OCI-LY7 (cell line): Measurements from ENCODE around the gene STX8. TPM values are rescaled to one million over a fixed set of nuclear protein-coding genes. Genes with fewer than 3 reads are reported as not detected.
"Not testable (repeated sequence)": the region's sequence is repeated elsewhere in the genome, so short reads cannot be mapped to it uniquely, and the experiment has no call there.

Experiments
- BruUV-seq: library from RNA; stranded (reverse); fragments of 400-500 nt; replicated peaks from 2 replicates; lab custom pipeline; 2021; lab: Mats Ljungman, UMichigan
- CTCF ChIA-PET: fragments of 300-600 bp; sonication (Branson Sonifier 250); formaldehyde crosslinking; loops from one replicate; lab custom pipeline; 2022; ENCODE audit warnings: antibody characterized with exemption; ENCODE audit not compliant: unreplicated experiment; lab: Charles Lee
- POLR2A ChIA-PET: fragments of 300-600 bp; sonication (Branson Sonifier 250); formaldehyde crosslinking; loops from one replicate; lab custom pipeline; 2022; ENCODE audit warnings: antibody characterized with exemption; lab: Charles Lee
- DNase-seq: peaks from one replicate; pipeline ENCODE4 v3.0.0-alpha.2; 2015; ENCODE audit warnings: low spot score
- H2AFZ ChIP-seq: fragments of 200-600 bp; sonication (generic), shearing (Covaris generic); 2 replicates; pipeline ENCODE4 v1.6.1; 2014; ENCODE audit warnings: mild to moderate bottlenecking, antibody characterized with exemption, low read length, moderate library complexity
- H3K27ac ChIP-seq: fragments of 200-600 bp; sonication (generic); 2 replicates; pipeline ENCODE4 v1.5.1; 2014; ENCODE audit warnings: mixed run types, low read depth, mild to moderate bottlenecking, moderate library complexity, low read length, inconsistent platforms; ENCODE audit not compliant: poor library complexity, severe bottlenecking
- H3K36me3 ChIP-seq: fragments of 200-600 bp; sonication (generic); 2 replicates; pipeline ENCODE4 v1.6.1; 2014; ENCODE audit warnings: mild to moderate bottlenecking, antibody characterized with exemption, low read length, moderate library complexity, mixed read lengths; ENCODE audit not compliant: insufficient read depth
- H3K4me1 ChIP-seq: fragments of 200-600 bp; sonication (generic); 2 replicates; pipeline ENCODE4 v1.5.1; 2014; ENCODE audit warnings: mild to moderate bottlenecking, low read length; ENCODE audit not compliant: insufficient read depth, poor library complexity, severe bottlenecking
- H3K4me2 ChIP-seq: fragments of 200-600 bp; sonication (generic); 2 replicates; pipeline ENCODE4 v1.6.1; 2014; ENCODE audit warnings: mild to moderate bottlenecking, low read length
- H3K4me3 ChIP-seq: fragments of 200-600 bp; sonication (generic); 2 replicates; pipeline ENCODE4 v1.5.1; 2014; ENCODE audit warnings: mild to moderate bottlenecking, low read depth, low read length; ENCODE audit not compliant: poor library complexity, severe bottlenecking
- H3K79me2 ChIP-seq: fragments of 200-600 bp; sonication (generic); 2 replicates; pipeline ENCODE4 v1.6.1; 2016; ENCODE audit warnings: low read depth, mild to moderate bottlenecking, low read length, moderate library complexity, mixed read lengths; ENCODE audit not compliant: insufficient read depth
- H3K9me2 ChIP-seq: fragments of 200-600 bp; sonication (generic); 2 replicates; pipeline ENCODE4 v1.6.1; 2016; ENCODE audit warnings: mild to moderate bottlenecking, low read length, mixed read lengths; ENCODE audit not compliant: insufficient read depth
- H3K9me3 ChIP-seq: fragments of 200-600 bp; sonication (generic); 2 replicates; pipeline ENCODE4 v1.6.1; 2014; ENCODE audit warnings: mild to moderate bottlenecking, mixed run types, low read length, mixed read lengths
- H4K20me1 ChIP-seq: fragments of 200-600 bp; sonication (generic); 2 replicates; pipeline ENCODE4 v1.6.1; 2014; ENCODE audit warnings: mild to moderate bottlenecking, antibody characterized with exemption, low read length, moderate library complexity, mixed read lengths; ENCODE audit not compliant: insufficient read depth
- CTCF ChIP-seq: fragments of 200-600 bp; sonication (generic); conservative IDR thresholded peaks from 2 replicates; pipeline ENCODE4 v1.5.1; 2014; ENCODE audit warnings: mild to moderate bottlenecking, antibody characterized with exemption, low read length, moderate library complexity, mixed read lengths
- EZH2phosphoT487 ChIP-seq: fragments of 200-600 bp; sonication (generic); IDR thresholded peaks from 2 replicates; pipeline ENCODE4 v1.6.1; 2018; ENCODE audit warnings: low read depth, borderline replicate concordance, mild to moderate bottlenecking, mixed run types, antibody characterized with exemption, low read length, moderate library complexity, mixed read lengths
- intact Hi-C: fragments of 100-400 bp; cut with micrococcal nuclease; formaldehyde crosslinking; loops from one replicate; pipeline ENCODE4 v1.10.0; 2022; ENCODE audit not compliant: unreplicated experiment
- total RNA-seq, 2 experiments: library from RNA; depleted of rRNA in 1 of 2; stranded (reverse); fragments of >200 nt in 1 of 2; shearing (Covaris generic) in 1 of 2; gene quantifications; 2 replicates each; pipeline ENCODE4 v1.2.3, GENCODE V29; 2014 to 2022

STX8 gene
- total RNA-seq, 2 experiments from 2014 or later = 56.7 to 69.0 TPM

- H3K79me2 ChIP-seq = no peaks in the 10 kb centered on the region
- no peaks in the 10 kb centered on the region for H4K20me1 ChIP-seq
- BruUV-seq = no TSS peak
- peaks cover 15% of the 10 kb centered on the region for H3K36me3 ChIP-seq
- no peak overlapping the region for H3K4me2 ChIP-seq
- intact Hi-C loops = loop anchor here (10.0 kb wide), 2 partner anchors 152 to 562 kb away; no protein-coding TSS in a partner anchor
- H3K4me1 ChIP-seq = no peaks in the 10 kb centered on the region
- no peak overlapping the region for H3K4me3 ChIP-seq
- no peak overlapping the region for H3K27ac ChIP-seq
- no peaks in the 10 kb centered on the region for H3K9me2 ChIP-seq
- no peak for TF ChIP-seq CTCF
- TF ChIP-seq EZH2phosphoT487 = no peak
- peaks cover 7% of the 10 kb centered on the region; the same call in 1 of the 2 replicates for H3K9me3 ChIP-seq
- H2AFZ ChIP-seq = no peak overlapping the region
- ChIA-PET POLR2A (interaction anchor here (0.6 kb wide), 1 partner anchor 466 kb away, joined by 4 read pairs; no protein-coding TSS in a partner anchor), CTCF (no interaction called here)
- DNase-seq = no peak
Measured at GRCh38 chr17:9557161-9557755, 18.4 kb downstream of the STX8 start.

GRCh38 chr17:9554715-9555114 is 20.9 kb downstream of the STX8 start:
- intact Hi-C loops = loop anchor here (10.0 kb wide), 2 partner anchors 150 to 560 kb away; no protein-coding TSS in a partner anchor
- H3K4me2 ChIP-seq, H3K4me1 ChIP-seq, H3K9me2 ChIP-seq, H2AFZ ChIP-seq, H4K20me1 ChIP-seq, H3K79me2 ChIP-seq, CTCF ChIA-PET, H3K27ac ChIP-seq, BruUV-seq, H3K4me3 ChIP-seq, H3K9me3 ChIP-seq, H3K36me3 ChIP-seq: not testable (repeated sequence)
- peak; percentile 66 for DNase-seq
- POLR2A ChIA-PET = interaction anchor here (1.2 kb wide), 1 partner anchor 20 kb away, joined by 5 read pairs; no protein-coding TSS in a partner anchor
- TF ChIP-seq CTCF = peak; percentile 73

GRCh38 chr17:9553596-9553995 is 22.0 kb downstream of the STX8 start:
- Histone ChIP-seq H3K9me3 (no peaks in the 10 kb centered on the region), H3K9me2 (no peaks in the 10 kb centered on the region), H3K4me3 (no peak overlapping the region), H3K79me2 (no peaks in the 10 kb centered on the region), H3K27ac (no peak overlapping the region), H2AFZ (no peak overlapping the region), H4K20me1 (no peaks in the 10 kb centered on the region), H3K4me1 (no peaks in the 10 kb centered on the region), H3K4me2 (no peak overlapping the region), H3K36me3 (peaks cover 5% of the 10 kb centered on the region; the same call in 1 of the 2 replicates)
- BruUV-seq = no TSS peak
- TF ChIP-seq EZH2phosphoT487 = no peak
- TF ChIP-seq CTCF = no peak
- intact Hi-C loops = loop anchor here (10.0 kb wide), 2 partner anchors 149 to 559 kb away; no protein-coding TSS in a partner anchor
- DNase-seq = no peak
- CTCF ChIA-PET = no interaction called here
- POLR2A ChIA-PET = no interaction called here
